GM18520 (cell line): ENCODE data around the gene GOLGA2.

Experiments
- ATAC-seq: cut with Tn5 transposase; IDR thresholded peaks from one replicate; pipeline ENCODE4 v1.9.1; 2021; ENCODE audit not compliant: unreplicated experiment

GOLGA2 gene

GRCh38 chr9:128257907-128258306, 17.9 kb downstream of the GOLGA2 start:
- no peak for ATAC-seq

DNA sequence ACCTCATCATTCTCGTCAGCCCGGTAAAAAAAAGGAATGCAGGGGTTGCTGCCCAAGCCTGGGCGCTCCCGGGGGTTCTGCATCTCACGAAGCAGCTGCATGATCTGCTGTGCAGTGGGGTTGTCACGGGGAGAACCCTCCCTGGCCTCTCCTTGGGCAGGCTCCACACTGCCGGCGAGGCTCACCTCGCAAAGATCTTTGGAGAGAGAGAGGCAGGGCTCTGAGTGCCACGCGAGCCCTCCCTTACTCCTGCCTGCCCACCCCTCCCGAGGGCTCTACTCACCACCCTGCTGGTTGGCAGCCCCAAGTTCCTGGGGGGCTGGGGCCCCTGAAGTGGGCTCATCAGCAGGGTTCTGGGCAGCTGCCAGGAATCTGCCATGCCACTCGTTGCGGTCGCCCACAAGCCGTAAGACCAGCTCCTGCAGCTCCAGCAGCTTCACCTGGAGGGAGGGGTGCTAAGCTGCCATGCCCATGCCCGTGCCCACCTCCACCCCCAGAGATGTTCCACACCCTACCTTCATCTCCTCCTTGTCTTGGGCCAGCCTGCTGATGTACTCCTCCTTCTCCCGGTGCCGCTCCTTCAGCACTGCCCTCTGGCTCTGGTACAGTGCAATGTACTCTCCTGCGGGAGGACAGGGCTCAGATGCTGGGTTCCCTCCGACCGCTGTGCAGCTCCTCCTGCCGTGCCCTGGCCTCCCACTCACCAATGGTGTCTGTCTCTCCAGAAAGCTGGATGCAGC, 18.6 kb downstream of the GOLGA2 start:
- no peak for ATAC-seq

GRCh38 chr9:128254855-128255759, 20.7 kb downstream of the GOLGA2 start:
- no peak for ATAC-seq

GRCh38 chr9:128254362-128254761, 21.4 kb downstream of the GOLGA2 start:
- ATAC-seq = no peak

GRCh38 chr9:128253991-128254346, 21.8 kb downstream of the GOLGA2 start:
- ATAC-seq = no peak

DNA sequence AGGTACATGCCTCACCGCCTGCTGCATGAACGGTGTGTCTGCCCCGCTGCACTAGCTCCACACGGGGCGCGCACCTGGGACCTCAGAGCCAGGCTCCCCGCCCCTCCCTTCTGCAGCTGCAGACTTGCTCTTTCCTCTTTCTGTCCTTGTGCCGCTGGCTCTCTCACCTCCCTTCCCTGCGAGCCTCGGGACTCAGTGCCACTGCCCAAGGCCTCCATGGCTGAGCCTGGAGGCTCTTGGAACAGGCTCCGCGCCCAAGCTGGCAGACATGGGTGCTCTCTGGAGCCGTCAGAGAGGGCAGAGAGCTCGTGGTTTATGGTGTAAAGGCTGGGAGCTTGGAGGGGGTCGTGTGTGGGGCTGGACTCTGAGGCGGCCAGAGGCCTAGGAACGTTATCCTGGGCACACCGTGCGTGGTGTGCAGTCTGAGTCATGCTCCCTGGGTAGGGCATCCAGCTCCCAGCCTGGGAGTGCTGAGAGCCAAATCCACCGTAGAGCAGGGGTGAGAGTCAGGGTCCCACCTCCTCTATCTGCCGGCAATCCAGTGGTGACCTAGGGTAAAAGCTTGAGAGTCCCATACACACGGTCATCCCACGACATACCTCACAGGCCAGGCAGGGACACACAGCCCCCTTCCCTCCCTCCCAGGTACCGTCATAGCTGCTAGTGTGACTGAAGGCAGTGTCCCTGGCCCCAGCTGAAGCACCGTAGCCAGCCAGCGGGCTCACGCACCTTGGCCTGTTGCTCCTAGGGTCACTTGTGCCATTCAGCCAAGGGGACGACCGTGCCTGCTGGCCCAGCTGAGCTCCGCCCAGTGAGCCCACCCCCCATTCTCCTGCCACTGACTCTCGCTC, 22.4 kb downstream of the GOLGA2 start:
- no peak for ATAC-seq

DNA sequence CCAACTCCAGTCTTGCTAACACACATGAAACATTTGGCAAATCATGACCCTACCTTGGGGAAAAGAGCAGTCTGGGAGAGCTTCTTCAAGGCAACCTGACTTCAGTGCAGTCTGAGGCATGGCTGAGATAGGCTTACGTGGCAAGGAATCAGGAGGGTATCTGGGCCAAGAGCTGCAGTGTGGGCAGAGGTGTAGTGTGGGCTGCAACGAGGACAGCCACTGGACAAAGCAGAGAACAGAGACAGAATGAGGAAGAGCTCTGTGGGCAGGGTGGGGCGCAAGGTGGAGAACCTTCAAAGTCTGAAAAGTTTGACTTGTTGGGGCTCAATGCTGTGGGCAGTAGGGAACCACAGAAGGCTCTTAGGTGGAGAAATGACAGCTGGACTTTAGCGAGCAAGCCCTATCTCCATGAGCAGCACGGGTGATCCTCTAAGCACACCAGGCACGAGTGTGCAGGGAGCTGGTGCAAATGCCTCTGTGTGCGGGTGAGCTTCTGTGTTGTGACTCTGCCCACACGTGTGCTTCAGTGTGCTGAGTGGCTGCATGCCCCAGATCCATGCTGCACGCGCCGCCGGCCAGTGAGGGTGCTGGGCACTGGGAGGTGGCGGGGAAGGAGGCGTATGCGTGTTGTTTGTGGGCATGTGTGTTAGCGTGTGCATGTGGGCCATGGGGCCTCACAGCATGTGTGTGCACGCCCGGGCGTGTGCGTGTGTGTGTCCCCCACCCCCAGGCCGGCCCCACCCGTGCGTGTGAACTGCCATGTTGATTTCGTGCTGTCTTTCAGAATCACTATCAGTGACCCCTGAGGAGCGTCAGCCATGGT, 23.3 kb downstream of the GOLGA2 start:
- ATAC-seq = no peak

GRCh38 chr9:128251732-128252100, 24.1 kb downstream of the GOLGA2 start:
- no peak for ATAC-seq

DNA sequence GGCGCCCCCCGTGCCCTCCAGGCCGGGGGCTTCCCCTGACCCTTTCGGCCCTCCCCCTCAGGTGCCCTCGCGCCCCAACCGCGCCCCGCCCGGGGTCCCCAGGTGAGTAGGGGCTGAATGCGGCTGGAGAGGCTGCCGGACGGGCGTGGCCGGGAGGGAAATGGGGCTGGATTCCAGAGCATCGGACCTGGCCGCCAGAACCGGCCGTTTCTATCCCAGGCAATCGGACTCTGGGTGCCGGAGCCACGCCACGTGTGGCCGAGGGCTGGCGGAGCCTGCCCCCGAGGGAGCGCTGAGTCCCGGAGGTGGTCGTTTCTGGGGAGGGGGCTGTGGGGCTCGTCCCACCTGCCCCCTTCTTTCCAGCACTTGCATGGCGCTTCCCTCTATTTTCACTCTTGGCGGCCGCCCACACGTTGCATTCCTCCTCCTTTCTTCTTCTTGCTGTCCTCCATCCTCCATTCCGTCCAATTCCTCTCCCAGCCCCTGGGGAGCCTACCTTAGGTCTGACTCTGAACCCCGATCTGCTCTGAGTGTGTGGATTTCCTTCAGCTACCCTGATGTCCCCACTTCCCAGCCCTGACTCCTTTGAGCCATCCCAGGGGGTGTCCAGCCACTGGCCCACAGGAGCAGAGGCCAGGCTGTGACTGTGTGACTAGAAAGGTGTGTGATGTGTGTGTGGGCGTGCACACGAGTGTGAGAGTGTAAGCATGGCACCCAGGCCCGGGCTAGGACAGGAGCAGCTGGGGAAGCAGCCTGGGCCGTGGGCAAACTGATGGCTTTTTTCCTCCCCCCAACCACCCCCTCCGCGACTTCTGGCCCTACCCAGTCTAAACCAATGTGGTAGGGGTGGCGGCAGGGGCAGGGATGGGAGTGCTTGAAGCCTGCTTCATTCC, 24.7 kb downstream of the GOLGA2 start:
- peak; percentile 24 for ATAC-seq

- peak; percentile 54 for ATAC-seq
Observed at GRCh38 chr9:128249908-128250838, 25.6 kb downstream of the GOLGA2 start.

GRCh38 chr9:128249558-128249907, 26.3 kb downstream of the GOLGA2 start:
- ATAC-seq = no peak

- no peak for ATAC-seq
Observed at GRCh38 chr9:128247226-128247803, 28.5 kb downstream of the GOLGA2 start.

- ATAC-seq = no peak
Observed at GRCh38 chr9:128246471-128246870, 29.3 kb downstream of the GOLGA2 start.

DNA sequence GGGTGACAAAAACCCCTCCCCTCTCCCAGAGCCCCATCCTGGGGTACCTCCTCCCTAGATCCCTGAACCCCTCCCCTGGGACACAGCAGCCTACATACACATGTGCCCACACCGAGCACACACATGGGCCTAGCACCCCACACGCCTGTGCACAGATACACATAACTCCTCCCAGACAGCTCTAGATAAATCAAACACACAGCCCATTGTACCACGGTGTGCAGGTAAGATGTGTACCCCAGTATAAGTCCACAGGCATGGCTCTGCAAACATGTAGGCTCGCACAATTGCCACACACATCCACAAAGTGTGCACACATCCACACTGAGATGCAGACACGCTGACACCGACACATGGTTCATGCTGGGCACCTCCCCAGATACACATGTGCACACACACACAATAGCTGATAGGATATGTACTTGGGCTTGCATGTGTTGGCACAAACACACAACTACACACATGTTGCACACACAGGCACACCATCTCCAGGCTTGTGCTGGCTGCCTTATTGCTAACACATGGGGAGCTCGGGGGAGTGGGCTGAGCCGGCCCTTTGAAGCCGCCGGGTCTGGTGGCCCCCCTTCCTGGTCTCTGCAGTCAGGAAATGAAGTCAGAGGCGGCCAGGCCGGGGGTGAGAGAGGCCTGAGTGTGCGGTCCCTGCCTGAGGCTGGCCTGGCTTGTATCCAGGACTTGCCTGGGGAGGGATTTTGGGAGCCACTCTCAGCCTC, 30.2 kb downstream of the GOLGA2 start:
- ATAC-seq = no peak

DNA sequence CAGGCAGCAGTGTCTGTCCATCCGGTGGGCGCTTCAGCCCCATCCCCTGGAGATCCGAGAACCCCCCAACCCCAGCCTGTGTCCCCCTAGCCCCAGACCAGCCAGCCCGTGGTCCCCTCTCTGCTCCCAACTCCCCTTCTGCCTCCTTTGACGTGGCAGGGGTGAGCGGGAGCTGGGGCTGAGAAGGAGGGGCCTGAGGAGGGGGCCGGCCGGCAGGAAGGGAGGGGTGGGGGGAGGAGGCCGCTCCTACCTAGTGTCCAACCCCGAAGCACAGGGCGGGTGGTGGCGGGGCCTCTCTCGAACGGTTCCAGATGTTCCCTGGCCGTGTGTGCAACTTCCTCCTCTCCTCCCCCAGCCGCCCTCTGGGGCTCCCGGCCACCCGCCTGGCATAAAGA, 31.0 kb downstream of the GOLGA2 start:
- ATAC-seq = no peak

DNA sequence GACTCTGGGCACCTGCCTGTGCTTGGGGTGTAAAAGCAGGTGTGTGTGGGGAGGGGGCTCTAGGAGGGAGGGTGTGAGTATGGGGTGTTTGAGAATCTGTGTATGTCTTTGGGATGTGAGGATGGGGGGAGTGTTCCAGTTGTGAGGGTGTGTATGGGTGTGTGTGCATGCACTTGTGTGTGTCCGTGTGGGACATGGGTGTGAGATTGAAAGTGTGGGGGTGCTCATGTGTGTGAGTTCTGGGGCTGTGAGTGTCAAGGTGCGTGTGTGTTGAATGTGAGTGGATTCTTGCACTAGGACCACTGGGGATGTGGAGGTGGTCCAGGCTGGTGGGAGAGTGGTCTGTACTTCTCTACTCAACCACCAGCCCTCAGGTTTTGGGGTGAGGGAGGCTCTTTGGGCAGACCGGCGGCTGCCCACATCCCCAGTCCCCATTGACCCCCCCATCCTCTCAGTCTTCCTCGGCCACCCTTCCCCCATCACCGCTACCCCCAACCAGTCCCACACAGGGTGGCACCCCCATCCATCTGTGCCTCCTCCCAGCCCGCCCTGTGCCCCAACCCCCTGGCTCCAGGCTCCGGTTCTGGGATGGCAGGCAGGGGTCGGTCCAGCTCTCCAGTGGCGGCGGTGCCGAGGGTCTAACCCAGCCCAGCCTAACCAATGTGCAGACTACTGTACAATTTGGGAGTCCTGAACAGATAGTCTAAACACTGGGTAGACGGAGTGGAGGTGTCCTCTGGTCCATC, 31.5 kb downstream of the GOLGA2 start:
- ATAC-seq = no peak
